Tibial nerve (tissue), 3 donors: ENCODE measurements around the gene DDAH1.

Source experiments
- POLR2A ChIP-seq, 2 donors: fragments of 450-650 bp; IDR thresholded peaks; one replicate each; pipeline ENCODE4 v1.6.1; 2017; ENCODE audit warnings: antibody characterized with exemption in 2 of 2, mild to moderate bottlenecking in 2 of 2, moderate library complexity in 2 of 2
- TF ChIP-seq, protein P1 (sequence below), 5 experiments: fragments of 200-600 bp in 3 of 5; fragments of 450-650 bp in 2 of 5; sonication (generic) in 3 of 5; IDR thresholded peaks; one replicate each; pipeline ENCODE4 v1.5.1; 2016 to 2019; ENCODE audit warnings: antibody characterized with exemption in 5 of 5, mild to moderate bottlenecking in 3 of 5, moderate library complexity in 2 of 5

DNA sequence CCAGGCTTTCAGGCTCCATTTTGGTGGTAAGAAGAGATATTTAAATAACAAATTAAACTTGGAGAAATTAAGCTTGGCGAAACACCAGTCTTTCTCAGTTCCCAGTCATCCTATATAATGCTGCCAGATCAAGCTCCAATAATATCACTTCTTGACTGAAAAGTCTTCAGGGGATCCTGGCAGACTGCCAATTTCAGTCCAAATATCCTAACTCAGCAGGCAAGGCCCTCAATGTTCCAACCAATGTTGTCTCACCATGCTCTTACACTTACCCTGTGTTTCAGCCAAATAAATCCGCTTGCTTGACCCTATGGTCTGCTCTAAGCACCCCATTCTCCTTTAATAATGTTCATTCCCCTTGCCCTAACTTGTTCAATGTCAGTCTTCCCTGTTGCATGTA is 148.6 kb downstream of the DDAH1 start:
- TF ChIP-seq, protein P1, sequence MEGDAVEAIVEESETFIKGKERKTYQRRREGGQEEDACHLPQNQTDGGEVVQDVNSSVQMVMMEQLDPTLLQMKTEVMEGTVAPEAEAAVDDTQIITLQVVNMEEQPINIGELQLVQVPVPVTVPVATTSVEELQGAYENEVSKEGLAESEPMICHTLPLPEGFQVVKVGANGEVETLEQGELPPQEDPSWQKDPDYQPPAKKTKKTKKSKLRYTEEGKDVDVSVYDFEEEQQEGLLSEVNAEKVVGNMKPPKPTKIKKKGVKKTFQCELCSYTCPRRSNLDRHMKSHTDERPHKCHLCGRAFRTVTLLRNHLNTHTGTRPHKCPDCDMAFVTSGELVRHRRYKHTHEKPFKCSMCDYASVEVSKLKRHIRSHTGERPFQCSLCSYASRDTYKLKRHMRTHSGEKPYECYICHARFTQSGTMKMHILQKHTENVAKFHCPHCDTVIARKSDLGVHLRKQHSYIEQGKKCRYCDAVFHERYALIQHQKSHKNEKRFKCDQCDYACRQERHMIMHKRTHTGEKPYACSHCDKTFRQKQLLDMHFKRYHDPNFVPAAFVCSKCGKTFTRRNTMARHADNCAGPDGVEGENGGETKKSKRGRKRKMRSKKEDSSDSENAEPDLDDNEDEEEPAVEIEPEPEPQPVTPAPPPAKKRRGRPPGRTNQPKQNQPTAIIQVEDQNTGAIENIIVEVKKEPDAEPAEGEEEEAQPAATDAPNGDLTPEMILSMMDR (IDR thresholded peaks at IDR 0.05): no peak
- TF ChIP-seq POLR2A (IDR thresholded peaks at IDR 0.05): no peak
